Neural cell (in vitro differentiated cells): ENCODE data around the gene ST7L. TPM values are rescaled to one million over a fixed set of nuclear protein-coding genes. Genes with fewer than 3 reads are reported as not detected.

Experiments
- H2AFZ ChIP-seq: fragments of 200-600, 300-800 bp; sonication (generic), shearing (Covaris generic); 2 replicates; pipeline ENCODE4 v1.6.0; 2014; ENCODE audit warnings: low read depth, mild to moderate bottlenecking, antibody characterized with exemption, low read length, moderate library complexity
- H3F3A ChIP-seq: fragments of 200-600 bp; shearing (Covaris generic); 2 replicates; pipeline ENCODE4 v1.6.1; 2016; ENCODE audit warnings: mild to moderate bottlenecking, moderate library complexity, mixed read lengths, antibody characterized with exemption, low read length; ENCODE audit not compliant: insufficient read depth, poor library complexity, severe bottlenecking
- H3K27ac ChIP-seq: fragments of 200-600, 300-800 bp; sonication (generic), shearing (Covaris generic); 2 replicates; pipeline ENCODE4 v1.5.1; 2014; ENCODE audit warnings: mild to moderate bottlenecking, low read length, moderate library complexity
- H3K27me3 ChIP-seq: fragments of 300-800, 200-600 bp; sonication (generic), shearing (Covaris generic); 2 replicates; pipeline ENCODE4 v1.6.0; 2014; ENCODE audit warnings: mild to moderate bottlenecking, low read depth, low read length, moderate library complexity; ENCODE audit not compliant: insufficient read depth
- H3K36me3 ChIP-seq: fragments of 300-800, 200-600 bp; sonication (generic), shearing (Covaris generic); 2 replicates; pipeline ENCODE4 v1.5.1; 2014; ENCODE audit warnings: mild to moderate bottlenecking, antibody characterized with exemption, low read length, moderate library complexity; ENCODE audit not compliant: insufficient read depth
- H3K4me2 ChIP-seq: fragments of 300-800, 200-600 bp; sonication (generic), shearing (Covaris generic); 2 replicates; pipeline ENCODE4 v1.6.0; 2014; ENCODE audit warnings: mild to moderate bottlenecking, low read length
- H3K4me3 ChIP-seq: fragments of 300-800, 200-600 bp; sonication (generic), shearing (Covaris generic); 2 replicates; pipeline ENCODE4 v1.5.1; 2014; ENCODE audit warnings: mild to moderate bottlenecking, low read length, moderate library complexity
- H3K79me2 ChIP-seq: fragments of 200-600 bp; shearing (Covaris generic); replicated peaks from 2 replicates; pipeline ENCODE4 v1.6.0; 2014; ENCODE audit warnings: mild to moderate bottlenecking, low read length, moderate library complexity; ENCODE audit not compliant: insufficient read depth
- H3K9ac ChIP-seq: fragments of 300-800, 200-600 bp; sonication (generic), shearing (Covaris generic); 2 replicates; pipeline ENCODE4 v1.6.1; 2016; ENCODE audit warnings: mild to moderate bottlenecking, low read length, mixed read lengths
- H3K9me2 ChIP-seq: fragments of 200-600 bp; shearing (Covaris generic); 2 replicates; pipeline ENCODE4 v1.6.1; 2016; ENCODE audit warnings: mild to moderate bottlenecking, low read length, mixed read lengths; ENCODE audit not compliant: insufficient read depth
- H3K9me3 ChIP-seq: fragments of 200-600, 300-800 bp; sonication (generic), shearing (Covaris generic); 2 replicates; pipeline ENCODE4 v1.6.1; 2016; ENCODE audit warnings: mild to moderate bottlenecking, mixed run types, low read length, moderate library complexity, mixed read lengths
- H4K20me1 ChIP-seq: fragments of 200-600 bp; shearing (Covaris generic); 2 replicates; pipeline ENCODE4 v1.6.1; 2016; ENCODE audit warnings: mild to moderate bottlenecking, mixed run types; ENCODE audit not compliant: insufficient read depth
- EP300 ChIP-seq: fragments of 450-650 bp; conservative IDR thresholded peaks from 2 replicates; pipeline ENCODE4 v1.6.1; 2014; ENCODE audit warnings: antibody characterized with exemption, mild to moderate bottlenecking, moderate library complexity; ENCODE audit not compliant: poor library complexity, severe bottlenecking
- EZH2 ChIP-seq: fragments of 200-600, 300-800 bp; shearing (Covaris generic), sonication (generic); IDR thresholded peaks from 2 replicates; pipeline ENCODE4 v1.6.1; 2014; ENCODE audit warnings: antibody characterized with exemption, low read length, borderline replicate concordance, mild to moderate bottlenecking; ENCODE audit not compliant: insufficient read depth, poor library complexity, severe bottlenecking
- MXI1 ChIP-seq: fragments of 450-650 bp; conservative IDR thresholded peaks from 2 replicates; pipeline ENCODE4 v1.6.1; 2014; ENCODE audit warnings: antibody characterized with exemption, mild to moderate bottlenecking; ENCODE audit not compliant: poor library complexity, severe bottlenecking
- POLR2AphosphoS5 ChIP-seq: IDR thresholded peaks from 2 replicates; pipeline ENCODE4 v1.6.1; 2012
- RAD21 ChIP-seq: fragments of 450-650 bp; conservative IDR thresholded peaks from 2 replicates; pipeline ENCODE4 v1.6.1; 2014; ENCODE audit warnings: antibody characterized with exemption, mild to moderate bottlenecking, moderate library complexity
- REST ChIP-seq: IDR thresholded peaks from 2 replicates; pipeline ENCODE4 v1.6.1; 2012; ENCODE audit warnings: borderline replicate concordance
- SMC3 ChIP-seq: fragments of 450-650 bp; conservative IDR thresholded peaks from 2 replicates; pipeline ENCODE4 v1.6.1; 2014; ENCODE audit warnings: antibody characterized with exemption, mild to moderate bottlenecking, moderate library complexity; ENCODE audit not compliant: poor library complexity
- TAF1 ChIP-seq: IDR thresholded peaks from 2 replicates; pipeline ENCODE4 v1.6.1; 2012; ENCODE audit warnings: low read depth
- polyA plus RNA-seq: library from polyadenylated mRNA; depleted of rRNA; stranded (reverse); fragments of >200 nt; gene quantifications from 2 replicates; pipeline ENCODE4 v1.2.3, GENCODE V29; 2014
- TF ChIP-seq, protein P1 (sequence below): fragments of 450-650 bp; IDR thresholded peaks from 2 replicates; pipeline ENCODE4 v1.5.1; 2014; ENCODE audit warnings: antibody characterized with exemption, mild to moderate bottlenecking, moderate library complexity; ENCODE audit not compliant: poor library complexity, severe bottlenecking

ST7L gene
- polyA plus RNA-seq, 1 donor from 2014 or later: 33.7 TPM

DNA sequence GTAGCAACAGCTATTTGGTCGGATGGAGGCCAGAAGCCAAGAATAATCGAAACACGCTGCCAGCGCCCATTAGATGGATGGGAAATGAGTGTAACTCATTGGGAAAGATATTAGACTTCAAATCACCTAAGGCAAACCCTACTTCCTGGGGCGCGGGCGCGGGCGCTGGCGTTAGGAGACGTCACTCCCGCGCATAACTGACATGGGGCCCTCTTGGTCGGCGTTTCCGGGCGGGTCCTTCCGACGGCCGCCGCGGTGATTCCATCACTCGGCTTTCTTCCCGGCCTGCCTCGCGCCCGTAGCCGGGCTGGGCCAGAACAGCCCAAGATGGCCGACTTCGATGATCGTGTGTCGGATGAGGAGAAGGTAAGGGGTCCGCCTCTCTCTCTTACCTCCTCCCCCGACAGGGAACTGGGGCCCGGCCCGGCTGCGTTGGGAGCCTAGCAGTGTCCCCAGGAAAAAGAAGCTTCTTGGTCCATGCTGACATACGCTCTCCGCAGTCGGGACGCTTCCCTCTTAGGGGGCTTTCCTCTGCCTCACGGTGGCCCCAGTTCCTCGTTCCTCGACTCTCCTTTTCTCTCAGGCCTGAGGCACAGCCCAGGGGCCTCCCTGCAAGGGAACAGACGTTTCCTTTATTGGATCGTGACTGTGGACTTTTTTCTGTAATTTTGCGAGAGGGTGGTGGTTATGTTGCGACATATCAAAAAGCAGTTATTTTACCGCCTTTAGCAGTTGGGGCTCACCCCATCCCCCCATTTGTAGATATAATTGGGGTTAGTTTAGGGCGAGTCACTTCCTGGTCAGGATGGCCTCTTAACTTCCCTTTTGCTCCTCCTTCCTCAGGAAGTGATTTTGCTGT lies 806 bp upstream of the ST7L start, which contains the start of gene CAPZA1 (continued):
- TF ChIP-seq RAD21: no peak
- peak; percentile 40 for TF ChIP-seq EP300
- peak; percentile 11 for TF ChIP-seq SMC3

DNA sequence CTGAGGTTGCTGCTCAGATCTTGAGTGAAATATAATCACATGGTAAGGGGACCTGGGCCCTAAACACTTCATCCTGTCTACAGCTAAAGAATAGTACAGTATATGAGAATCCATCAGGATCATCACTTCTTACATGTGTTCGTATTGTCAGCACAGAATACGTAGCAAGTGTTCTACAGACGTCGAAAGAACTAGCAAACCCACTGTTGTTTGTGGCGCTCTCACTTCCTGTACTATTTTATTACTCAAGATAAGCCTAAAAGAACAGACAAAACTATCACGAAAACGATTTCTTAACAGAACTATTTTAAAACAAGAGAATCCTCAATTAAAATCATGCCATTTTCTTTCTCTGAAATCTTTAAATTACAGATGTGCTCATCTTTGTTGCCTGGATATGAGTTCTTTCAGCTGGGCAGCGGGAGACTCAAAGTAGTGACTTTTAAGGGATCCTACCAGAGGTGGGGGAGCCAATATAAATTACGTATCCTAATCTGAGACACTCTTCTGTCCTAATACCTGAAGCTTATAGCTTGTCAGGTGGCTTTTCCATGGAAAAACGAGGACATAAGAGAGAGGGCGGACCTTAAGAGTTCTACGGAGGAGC lies 724 bp downstream of the ST7L start:
- Histone ChIP-seq H3K79me2 (peaks cover 64% of the 10 kb centered on the region), H3K9ac (peak overlapping the region; percentile 92), H3K36me3 (no peaks in the 10 kb centered on the region)

More for the DNA sequence above, 724 bp downstream of the ST7L start:
- H3K4me3 ChIP-seq: peak overlapping the region; percentile 80
- H3K9me3 ChIP-seq: no peaks in the 10 kb centered on the region
- H3K27ac ChIP-seq: peak overlapping the region; percentile 97
- TF ChIP-seq REST (no peak), SMC3 (no peak), EZH2 (no peak), MXI1 (no peak), RAD21 (no peak), TAF1 (no peak), EP300 (no peak), POLR2AphosphoS5 (no peak)
- TF ChIP-seq, protein P1, sequence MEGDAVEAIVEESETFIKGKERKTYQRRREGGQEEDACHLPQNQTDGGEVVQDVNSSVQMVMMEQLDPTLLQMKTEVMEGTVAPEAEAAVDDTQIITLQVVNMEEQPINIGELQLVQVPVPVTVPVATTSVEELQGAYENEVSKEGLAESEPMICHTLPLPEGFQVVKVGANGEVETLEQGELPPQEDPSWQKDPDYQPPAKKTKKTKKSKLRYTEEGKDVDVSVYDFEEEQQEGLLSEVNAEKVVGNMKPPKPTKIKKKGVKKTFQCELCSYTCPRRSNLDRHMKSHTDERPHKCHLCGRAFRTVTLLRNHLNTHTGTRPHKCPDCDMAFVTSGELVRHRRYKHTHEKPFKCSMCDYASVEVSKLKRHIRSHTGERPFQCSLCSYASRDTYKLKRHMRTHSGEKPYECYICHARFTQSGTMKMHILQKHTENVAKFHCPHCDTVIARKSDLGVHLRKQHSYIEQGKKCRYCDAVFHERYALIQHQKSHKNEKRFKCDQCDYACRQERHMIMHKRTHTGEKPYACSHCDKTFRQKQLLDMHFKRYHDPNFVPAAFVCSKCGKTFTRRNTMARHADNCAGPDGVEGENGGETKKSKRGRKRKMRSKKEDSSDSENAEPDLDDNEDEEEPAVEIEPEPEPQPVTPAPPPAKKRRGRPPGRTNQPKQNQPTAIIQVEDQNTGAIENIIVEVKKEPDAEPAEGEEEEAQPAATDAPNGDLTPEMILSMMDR: no peak
- H2AFZ ChIP-seq: peak overlapping the region; percentile 89
- H4K20me1 ChIP-seq: no peaks in the 10 kb centered on the region
- H3K27me3 ChIP-seq: no peaks in the 10 kb centered on the region
- no peaks in the 10 kb centered on the region for H3K9me2 ChIP-seq
- H3F3A ChIP-seq: no peaks in the 10 kb centered on the region
- H3K4me2 ChIP-seq: peak overlapping the region; percentile 94
